Measurements from ENCODE around the gene FBXL17.

Gene FBXL17

DNA sequence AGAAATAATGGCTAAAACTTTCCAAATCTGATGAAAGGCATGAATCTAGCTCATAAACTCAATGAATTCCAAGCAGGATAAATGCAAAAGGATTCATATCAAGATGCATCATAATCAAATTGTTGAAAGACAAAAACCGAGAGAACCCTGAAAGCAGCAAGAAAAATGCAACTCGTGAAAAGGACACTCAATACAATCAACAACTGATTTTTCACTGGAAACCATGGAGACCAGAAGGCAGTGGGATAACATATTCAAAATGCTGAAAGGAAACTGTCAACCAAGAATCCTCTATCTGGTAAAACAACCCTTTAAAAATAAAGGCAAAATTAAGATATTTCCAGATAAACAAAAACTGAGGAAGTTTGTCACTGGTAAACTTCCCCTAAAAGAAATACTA, 9.5 kb downstream of the FBXL17 start:
- no peak for DNase-seq

DNA sequence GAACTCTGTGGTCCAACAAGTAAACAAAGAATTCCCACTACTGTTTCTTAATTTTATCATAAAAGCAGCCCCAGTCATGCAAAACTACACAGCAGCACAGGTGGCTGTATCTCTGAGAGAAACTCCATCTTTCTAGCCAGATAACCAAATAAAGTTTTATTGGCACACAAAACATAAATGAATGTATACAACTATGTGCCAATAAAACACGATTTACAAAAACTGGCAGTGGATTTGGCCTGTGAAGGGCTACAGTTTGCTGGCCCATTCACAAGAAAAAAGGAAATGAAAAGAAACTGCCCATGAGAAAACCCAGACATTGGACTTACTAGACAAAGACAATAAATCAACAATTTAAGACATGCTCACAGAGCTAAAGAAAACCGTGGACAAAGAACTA, 10.6 kb downstream of the FBXL17 start:
- DNase-seq, result no peak

DNA sequence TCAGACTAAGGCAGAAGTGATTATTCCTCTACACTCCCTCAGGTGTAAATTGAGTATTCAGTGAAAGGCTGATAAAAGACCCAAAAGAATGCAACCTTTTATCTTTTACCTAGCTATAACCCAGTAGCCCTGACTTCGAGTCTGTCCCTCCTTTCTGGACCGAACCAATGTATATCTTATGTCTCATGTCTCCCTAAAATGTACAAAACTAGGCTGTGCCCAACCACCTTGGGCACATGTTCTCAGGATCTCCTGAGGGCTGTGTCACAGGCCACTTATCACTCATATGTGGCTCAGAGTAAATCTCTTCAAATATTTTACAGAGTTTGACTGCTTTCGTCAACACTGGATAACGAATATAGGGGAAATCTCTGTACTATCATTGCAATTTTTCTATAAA, 12.7 kb downstream of the FBXL17 start:
- DNase-seq, result no peak

DNA sequence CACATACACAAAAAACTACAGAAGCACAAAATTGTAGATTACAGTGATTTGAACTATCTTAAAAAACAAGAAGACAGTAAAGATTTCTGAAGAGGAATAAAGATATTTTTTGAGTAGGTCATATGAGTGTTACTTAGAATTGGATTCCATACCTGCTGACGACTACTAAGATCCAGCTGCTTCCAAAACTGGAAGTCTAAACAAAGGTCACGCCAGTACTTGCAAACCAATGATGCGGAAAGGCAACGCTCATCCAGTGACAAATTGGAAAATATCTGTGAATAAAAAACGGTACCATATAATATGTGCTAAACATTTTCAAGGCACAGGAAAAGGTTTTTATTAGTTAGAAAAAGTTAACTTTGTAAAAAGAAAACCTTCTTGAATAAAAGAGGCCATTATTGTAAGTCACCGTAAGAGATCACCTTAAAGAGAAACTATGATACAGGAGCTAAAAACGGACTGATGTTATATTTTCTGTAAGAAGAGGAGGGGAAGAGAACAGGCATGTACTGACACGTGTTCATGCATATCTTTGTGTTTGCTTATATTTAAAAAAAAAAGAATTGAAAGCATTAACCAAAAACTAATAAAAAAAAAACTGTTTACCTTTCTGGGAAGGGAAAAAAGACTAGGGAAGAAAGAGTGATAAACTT, 14.1 kb downstream of the FBXL17 start:
- DNase-seq, result no peak

DNA sequence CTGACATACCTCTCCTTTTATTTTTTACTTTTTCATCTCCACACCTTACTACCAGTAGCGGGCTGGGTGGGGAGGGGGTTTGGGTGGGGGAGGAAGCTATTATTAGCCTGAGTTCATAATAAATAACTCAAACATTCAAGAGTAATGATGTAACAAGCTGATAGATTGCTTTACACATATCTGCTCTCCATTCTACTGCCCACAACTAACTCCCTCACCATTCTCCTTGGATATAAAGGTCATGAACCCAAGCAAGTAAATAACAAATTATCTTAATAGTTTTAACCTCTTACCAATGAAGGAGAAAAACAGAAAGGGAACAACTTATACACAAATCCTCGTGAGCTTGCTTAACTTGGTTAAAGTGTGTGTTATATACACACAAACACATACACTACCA, 15.4 kb downstream of the FBXL17 start:
- DNase-seq, result no peak

DNA sequence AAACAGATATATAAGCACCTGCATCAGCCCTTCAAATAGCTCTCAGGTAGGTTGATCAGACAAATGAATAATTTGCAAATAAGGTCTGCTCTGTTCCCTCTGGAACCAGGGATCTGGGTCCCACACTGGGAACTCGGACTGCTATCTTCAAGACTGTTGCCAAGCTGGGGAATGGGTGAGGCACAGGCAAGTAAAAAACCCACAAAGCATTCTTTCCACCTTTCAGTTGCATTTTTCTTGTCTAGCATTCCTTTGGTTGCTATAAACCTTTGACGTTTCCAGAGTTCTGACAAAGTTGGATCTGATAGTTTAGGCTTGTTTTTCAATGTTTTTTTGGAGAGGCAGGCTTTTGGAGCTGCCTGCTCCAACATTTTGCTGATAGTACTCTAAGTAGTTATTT, 20.1 kb downstream of the FBXL17 start:
- DNase-seq, result no peak

DNA sequence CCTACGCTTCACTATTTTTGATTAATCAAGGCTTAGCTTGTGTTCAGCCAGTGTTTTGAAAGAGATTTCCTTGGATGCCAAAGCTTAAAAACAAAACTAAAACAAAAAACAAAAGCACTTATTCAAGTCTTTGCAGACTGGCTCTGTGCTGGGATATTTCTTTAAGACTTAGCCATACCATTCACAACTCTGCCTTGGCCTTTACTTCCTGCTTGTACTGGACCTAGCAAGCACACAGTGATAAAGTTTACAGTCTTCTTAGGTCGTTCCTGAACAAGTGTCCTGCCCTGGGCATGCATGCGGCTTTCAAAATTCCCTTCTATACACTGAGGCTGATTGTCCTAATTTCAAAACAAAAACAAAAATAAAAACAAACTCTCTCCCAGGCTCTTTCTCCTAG, 20.7 kb downstream of the FBXL17 start:
- DNase-seq, result no peak

DNA sequence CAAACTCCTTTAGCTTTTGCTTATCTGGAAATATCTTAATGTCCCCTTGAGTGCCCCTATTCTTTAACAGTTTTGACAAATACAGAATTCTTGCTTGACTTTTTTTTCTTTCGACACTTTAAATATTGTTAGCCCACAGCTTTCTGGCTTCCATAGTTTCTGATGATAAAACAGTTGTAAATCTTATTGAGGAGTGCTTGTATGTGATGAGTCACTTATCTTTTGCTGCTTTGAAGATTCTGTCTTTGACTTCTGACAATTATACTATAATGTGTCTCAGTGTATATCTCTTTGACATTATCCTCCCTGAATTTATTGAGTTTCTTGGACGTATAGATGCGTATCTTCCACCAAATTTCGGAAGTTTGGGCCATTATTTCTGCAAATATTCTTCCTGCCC, 21.6 kb downstream of the FBXL17 start:
- no peak for DNase-seq

DNA sequence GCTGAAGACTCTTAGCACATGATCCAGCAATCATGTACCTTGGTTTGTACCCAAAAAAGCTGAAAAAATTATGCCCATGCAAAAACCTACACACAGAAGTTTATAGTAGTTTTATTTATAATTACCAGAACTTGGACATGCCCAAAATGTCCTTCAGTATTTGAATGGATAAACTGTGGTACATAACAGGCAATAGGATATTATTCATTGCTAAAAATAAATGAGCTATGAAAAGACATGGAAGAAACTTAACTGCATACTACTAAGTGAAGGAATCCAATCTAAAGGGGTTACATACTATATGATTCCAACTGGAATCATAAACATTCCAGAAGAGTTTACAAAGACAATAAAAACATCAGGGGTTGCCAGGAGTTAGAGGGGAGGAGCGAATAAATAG, 25.6 kb downstream of the FBXL17 start:
- DNase-seq, result no peak

DNA sequence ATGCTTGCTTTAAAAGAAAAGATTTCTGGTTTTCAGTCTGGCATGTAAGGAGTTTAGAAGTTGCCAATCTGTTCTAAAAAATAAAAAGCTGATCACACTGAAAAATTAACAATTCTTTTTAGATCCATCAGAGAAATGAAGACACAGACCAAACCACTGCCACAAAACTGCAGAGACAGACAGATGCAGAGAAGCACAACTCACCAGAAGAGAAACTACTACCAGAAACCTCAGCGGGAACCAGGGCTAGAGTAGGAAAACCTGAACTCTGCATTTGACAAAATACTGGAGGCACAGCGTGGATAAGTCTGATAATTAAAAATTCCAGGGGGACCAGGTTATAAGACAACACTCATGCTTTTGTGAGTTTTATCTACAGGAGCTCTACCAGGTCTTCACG, 28.8 kb downstream of the FBXL17 start:
- DNase-seq, result no peak

DNA sequence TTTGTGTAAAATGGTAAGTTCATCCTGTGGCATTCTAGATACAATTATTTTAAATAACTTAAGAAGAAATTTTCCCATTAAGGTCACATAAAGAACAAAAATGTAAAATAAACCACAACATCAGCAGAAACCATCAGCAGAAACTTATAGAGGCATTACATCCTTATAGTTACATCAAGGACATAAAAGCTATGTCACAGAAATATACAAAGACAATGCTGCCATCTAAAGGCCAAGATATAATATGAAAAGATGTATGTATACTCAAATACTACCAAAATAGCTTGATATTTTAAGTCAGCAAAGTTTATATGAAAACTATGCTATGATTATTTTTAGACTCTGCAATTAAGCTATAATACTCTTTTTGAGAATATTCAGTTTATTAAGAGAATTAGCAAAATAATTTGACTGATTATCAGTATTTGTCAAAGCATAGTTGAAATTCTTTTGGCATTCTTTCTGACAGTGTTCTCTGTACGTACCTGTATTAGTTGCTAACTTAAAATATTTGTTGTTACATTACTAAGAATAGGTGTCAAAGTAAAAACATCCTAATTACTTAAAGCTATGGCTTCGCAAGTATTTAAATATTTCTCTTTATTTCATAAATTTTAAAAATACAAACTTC, 36.2 kb downstream of the FBXL17 start:
- DNase-seq, result peak; percentile 3

DNA sequence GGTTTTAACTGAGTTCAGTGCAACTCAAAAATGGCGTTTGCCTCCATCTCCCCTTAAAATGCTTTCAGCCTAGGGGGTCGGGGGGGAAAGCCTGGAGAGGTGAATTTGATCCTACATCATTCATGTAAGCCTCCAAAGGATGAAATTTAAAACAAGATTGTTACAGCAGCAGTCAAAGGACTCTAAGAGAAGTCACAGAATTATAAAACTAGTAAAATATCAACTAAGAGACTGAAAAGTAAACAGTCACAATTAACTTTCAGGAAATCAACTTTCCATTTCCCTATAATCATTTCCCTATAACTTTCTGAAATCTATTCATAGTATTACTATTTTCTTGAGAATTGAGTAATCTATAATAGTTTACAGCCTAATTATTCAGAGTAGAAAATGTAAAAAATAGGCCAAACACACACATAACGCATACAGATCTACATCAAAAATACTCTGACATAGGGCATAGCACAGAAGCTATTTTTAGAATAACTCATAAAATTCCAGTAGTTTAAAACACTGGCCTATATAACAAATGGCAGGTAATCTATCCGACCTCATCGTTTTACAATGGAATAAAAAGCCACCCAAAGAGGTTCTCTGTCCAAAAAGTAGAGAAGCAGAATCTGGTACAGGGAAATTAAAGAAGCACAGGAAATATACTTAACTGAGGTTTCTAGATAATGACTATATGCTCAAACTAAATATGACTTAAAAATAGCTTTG, 37.6 kb downstream of the FBXL17 start:
- DNase-seq, result no peak

DNA sequence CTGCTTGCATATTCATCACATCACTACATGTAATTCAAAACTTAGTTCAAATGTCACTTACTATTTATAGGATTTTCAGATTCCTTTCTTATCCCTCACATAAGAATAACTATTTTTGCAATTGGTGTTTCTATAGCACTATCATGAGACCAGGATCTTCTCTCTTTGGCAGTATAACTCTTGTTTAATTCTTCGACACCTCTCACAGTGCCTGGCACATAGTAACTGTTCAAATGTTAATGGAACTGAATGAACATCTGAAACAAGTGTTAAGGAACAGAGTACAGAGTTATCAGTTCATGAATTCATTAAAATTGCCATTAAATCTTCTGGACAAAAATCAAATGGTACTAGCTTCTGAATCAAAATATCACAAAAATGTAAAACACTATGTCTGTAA, 40.0 kb downstream of the FBXL17 start:
- DNase-seq, result no peak

DNA sequence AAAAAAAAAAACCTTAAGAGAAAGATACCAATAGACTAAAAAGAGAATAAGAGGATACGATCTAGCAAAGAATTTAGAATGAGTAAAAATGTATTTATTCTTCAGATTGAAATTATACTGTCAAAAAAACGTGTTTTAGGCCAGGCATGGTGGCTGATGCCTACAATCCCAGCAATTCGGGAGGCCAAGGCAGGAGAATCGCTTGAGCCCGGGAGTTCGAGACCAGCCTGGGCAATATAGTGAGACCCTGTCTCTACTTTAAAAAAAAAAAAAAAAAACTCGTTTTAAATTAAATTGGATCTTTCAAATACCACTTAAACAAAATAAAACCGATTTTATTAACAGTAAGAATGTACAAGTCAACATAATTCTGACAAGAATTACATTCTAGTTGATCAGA, 41.8 kb downstream of the FBXL17 start:
- DNase-seq, result no peak

DNA sequence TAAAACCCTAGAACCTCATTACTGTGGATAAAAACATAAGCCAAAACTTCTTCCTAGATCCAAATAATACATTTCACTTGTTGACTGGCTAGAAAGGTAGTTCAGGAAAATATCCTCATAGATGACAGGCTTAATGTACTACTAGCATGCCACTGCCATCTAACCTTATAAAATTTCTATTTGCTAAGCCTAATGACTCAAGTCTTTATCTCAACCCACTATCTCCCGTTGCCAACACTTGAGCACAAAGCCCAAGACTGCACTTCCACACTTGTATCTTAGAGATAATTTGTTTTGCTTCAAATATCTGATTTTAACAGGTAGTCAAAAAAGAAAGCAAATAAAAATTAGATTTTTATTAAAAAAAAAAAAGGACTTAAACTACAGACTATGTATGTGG, 42.7 kb downstream of the FBXL17 start:
- no peak for DNase-seq

DNA sequence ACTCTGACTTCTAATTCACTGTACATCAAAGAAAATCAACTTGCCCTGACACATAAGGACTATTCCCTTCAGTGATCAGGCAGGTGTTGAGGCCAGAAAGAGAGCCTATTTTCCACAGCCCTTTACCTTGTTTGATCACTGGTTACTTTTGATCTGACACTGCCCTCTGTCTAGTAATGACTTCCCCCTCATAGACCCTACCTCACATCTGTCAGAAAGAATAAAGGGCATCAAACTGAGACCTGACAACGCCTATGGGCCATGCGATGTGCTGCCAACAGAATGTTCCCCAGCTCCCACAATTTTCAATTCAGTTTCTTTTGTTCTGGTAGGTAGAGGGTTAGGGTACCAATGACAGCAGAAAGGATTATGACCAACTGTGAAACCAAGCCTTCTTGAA, 47.7 kb downstream of the FBXL17 start:
- DNase-seq, result no peak

DNA sequence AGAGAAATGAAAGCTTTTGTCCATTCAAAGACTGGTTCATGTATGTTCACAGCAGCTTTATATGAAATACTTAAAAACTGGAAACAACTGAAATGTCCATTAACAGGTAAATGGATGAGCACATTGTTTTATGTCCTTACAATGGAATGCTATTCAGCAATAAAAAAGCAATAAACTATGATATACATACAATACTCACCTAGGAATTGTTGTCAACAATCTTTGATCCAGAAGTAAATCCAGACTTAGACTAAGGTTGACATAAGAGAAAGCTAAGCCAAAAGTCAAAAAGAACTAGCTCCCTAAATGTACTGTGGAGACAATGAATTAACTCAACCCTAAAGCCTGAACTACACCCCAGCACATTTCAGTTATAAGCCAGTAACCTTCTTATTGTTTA, 54.9 kb downstream of the FBXL17 start:
- no peak for DNase-seq

DNA sequence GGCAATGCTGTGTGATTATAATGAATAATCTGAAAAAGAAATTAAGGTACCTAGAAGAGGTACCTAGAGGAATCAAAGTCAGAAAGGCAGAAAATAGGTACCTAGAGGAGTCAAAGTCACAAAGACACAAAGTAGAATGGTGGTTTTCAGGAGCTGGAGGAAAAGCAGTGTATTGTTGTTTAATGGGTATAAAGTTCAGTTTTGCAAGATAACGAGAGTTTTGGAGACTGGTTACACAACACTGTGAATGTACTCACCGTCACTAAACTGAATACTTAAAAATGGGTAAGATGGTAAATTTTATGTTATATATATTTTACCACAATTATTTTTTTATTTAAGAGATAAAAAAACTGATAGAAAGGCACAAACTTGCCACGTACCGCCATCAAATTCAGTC, 57.0 kb downstream of the FBXL17 start:
- DNase-seq, result no peak

DNA sequence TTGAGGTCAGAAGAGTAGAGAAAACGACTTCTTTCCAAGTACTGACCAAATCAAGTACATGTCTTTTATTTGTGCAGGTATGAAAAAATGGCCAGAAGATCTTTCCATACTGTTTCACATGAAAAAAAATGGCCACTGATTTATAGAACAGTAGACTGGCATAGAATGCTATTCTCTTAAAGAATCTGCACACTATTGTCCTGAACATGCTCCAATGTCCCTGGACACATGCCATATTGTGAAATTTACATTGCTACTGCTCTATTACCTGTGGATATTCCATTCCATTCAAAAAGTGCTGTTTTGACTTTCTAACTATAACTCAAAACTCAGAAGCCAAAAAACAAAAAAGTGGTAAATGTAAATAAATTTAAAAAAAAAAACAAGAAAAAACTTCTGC, 60.6 kb downstream of the FBXL17 start:
- no peak for DNase-seq

DNA sequence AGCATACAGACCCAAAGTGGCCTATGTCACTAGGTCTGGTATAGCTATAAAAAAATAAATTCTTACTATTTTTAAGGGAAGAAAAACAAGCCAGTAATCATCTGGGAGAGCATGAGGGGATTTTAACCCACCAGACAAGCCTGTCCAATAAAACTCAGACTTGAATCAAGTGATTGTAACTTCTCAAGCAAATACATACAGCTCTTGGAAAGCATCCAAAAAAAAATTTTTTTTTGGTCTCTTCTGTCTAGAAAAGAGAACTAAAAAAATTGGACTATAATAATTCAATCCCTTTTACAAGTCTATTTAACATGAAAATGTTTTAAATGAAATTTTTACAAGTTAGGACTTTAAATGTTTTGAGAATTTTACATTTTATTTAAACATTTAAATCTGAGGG, 61.7 kb downstream of the FBXL17 start:
- no peak for DNase-seq

DNA sequence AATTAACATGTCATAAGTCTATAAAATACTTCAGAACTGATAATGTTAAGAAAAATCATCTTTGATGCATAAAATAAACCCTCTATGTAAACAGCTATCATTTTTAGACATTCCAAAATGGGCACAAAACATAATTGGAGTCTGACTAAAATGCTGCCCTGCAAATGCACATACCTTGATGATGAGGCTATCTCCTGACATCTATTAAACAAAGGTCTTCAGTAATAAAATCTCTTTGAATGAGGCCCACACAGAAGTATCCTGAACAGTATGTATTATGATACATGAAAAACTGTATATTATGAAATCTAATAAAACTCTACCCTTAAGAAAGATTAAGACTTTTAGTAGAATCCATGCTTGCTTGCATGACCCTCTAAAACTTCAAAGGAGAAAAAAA, 66.1 kb downstream of the FBXL17 start:
- no peak for DNase-seq

DNA sequence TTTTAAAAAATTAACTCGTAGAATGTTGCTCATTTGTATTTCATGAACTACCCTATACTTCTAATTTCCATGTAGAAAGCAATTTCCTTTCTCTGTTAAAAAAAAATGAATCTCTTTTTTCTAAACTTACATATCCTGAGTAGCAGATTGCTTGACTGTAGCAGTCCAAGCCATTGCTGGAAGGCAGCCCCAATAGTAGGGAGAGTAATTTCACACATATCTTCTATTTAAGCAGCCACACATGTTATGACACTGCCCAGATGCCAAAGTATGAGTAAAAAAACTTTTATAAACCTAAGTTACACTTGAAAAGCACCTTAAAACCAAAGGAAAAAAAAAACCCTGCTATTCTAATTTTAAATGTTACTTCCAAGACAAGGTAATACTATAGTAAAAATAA, 69.6 kb downstream of the FBXL17 start:
- DNase-seq, result no peak

DNA sequence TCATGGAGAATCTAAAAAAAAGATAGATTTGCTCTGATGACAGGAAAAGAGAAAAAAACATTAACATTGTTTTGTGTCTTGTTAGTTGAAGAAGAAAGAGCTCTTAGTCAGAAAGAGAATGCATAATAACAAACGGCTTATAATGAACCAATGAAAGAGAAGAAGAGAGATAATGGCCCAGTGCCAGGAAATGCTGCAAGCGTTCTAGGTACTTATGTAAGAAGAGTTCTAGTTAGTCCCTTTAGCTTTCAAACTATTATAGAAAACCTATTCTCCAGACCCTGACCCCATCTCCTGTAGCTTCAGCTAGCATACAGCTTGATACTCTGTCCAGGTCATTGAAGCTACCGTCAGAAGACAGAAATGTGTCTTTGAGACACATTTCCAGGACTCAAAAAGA, 70.2 kb downstream of the FBXL17 start:
- no peak for DNase-seq

DNA sequence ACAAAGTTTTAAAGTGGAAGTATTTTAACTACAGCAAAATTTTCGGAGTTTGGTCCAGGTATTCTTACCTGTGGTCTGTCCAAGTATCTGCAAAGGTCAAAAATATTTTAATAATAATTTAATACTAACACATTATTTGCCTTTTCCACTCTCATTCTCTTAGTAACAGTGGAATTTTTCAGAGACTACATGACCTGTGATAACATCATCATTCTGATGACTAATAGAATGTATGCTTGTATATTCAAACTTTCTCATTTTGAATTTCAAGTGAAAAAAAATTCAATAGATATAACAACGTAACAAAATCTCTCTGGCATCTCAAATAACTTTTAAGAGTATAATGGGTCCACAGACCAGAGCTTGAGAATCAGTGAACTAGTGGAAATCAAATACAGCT, 78.3 kb downstream of the FBXL17 start:
- no peak for DNase-seq

DNA sequence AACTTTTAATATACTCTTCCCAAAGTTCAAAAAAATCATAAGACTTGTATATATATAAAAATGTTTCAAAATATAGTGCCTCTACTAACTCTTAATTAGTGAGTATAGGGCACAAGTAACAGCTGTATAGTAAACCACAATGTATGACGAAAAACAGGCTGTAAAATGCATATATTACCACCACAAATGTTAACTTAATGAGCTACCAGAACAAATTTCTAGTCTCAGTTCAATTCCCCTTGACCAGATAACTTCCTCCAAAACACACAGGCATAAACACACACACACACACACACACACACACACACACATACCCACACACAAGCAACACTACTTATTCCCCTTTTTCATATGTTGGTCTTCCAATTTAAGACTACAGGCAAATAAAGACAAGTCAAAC, 78.8 kb downstream of the FBXL17 start:
- no peak for DNase-seq
